Mucosa of rectum (tissue), 2 donors: ENCODE measurements around the gene ATG9B.
"Not testable (repeated sequence)": the region's sequence is repeated elsewhere in the genome, so short reads cannot be mapped to it uniquely, and the experiment has no call there.

Source experiments
- H3K27ac ChIP-seq, 2 donors: one replicate each; pipeline ENCODE4 v1.7.0; 2013; ENCODE audit warnings: inconsistent platforms in 2 of 2, low read depth in 2 of 2, low read length in 2 of 2
- H3K27me3 ChIP-seq, 2 donors: one replicate each; pipeline ENCODE4 v1.7.0; 2013; ENCODE audit warnings: low read length in 2 of 2; ENCODE audit not compliant: control insufficient read depth in 2 of 2, insufficient read depth in 2 of 2
- H3K36me3 ChIP-seq, 2 donors: one replicate each; pipeline ENCODE4 v1.7.0; 2013; ENCODE audit warnings: low read length in 2 of 2; ENCODE audit not compliant: control insufficient read depth in 2 of 2, insufficient read depth in 2 of 2
- H3K4me1 ChIP-seq, 2 donors: one replicate each; pipeline ENCODE4 v1.7.0; 2013; ENCODE audit warnings: low read length in 2 of 2, mild to moderate bottlenecking in 1 of 2; ENCODE audit not compliant: control insufficient read depth in 2 of 2, insufficient read depth in 2 of 2
- H3K4me3 ChIP-seq, 2 donors: one replicate each; pipeline ENCODE4 v1.7.0; 2013; ENCODE audit warnings: low read length in 2 of 2
- H3K9ac ChIP-seq, 2 donors: one replicate each; pipeline ENCODE4 v1.7.0; 2013; ENCODE audit warnings: low read length in 2 of 2, low read depth in 1 of 2, mild to moderate bottlenecking in 1 of 2
- H3K9me3 ChIP-seq, 2 donors: one replicate each; pipeline ENCODE4 v1.7.0; 2013; ENCODE audit warnings: low read length in 2 of 2; ENCODE audit not compliant: control insufficient read depth in 2 of 2
- donor health status: healthy.
- donor health status: Normal muscosa, but diverticular disease.

ATG9B gene

GRCh38 chr7:151046603-151047573 is 22.6 kb upstream of the ATG9B start:
- Histone ChIP-seq H3K27me3 (no peaks in the 10 kb centered on the region), H3K4me3 (no peak overlapping the region), H3K9ac (no peak overlapping the region), H3K27ac (no peak overlapping the region), H3K9me3 (no peaks in the 10 kb centered on the region), H3K36me3 (peaks cover 0 to 5% of the 10 kb centered on the region in 2 donors), H3K4me1 (no peaks in the 10 kb centered on the region)

- Histone ChIP-seq H3K36me3 (peaks cover 0 to 5% of the 10 kb centered on the region in 2 donors), H3K27me3 (no peaks in the 10 kb centered on the region), H3K9ac (no peak overlapping the region), H3K4me1 (no peaks in the 10 kb centered on the region), H3K4me3 (no peak overlapping the region), H3K27ac (no peak overlapping the region), H3K9me3 (no peaks in the 10 kb centered on the region)
Measured at GRCh38 chr7:151045967-151046366, 21.7 kb upstream of the ATG9B start.

- no peak overlapping the region for H3K27ac ChIP-seq
- no peaks in the 10 kb centered on the region for H3K9me3 ChIP-seq
- H3K9ac ChIP-seq, result no peak overlapping the region
- H3K36me3 ChIP-seq, result peaks cover 0 to 5% of the 10 kb centered on the region in 2 donors
- no peak overlapping the region for H3K4me3 ChIP-seq
- no peaks in the 10 kb centered on the region for H3K4me1 ChIP-seq
- H3K27me3 ChIP-seq, result no peaks in the 10 kb centered on the region
Measured at GRCh38 chr7:151045262-151045661, 21.0 kb upstream of the ATG9B start.

- H3K9ac ChIP-seq, result no peak overlapping the region
- no peaks in the 10 kb centered on the region for H3K27me3 ChIP-seq
- H3K27ac ChIP-seq, result no peak overlapping the region
- H3K4me3 ChIP-seq, result no peak overlapping the region
- H3K9me3 ChIP-seq, result no peaks in the 10 kb centered on the region
- H3K4me1 ChIP-seq, result no peaks in the 10 kb centered on the region
- peaks cover 0 to 5% of the 10 kb centered on the region in 2 donors for H3K36me3 ChIP-seq
Measured at GRCh38 chr7:151043959-151044358, 19.7 kb upstream of the ATG9B start.

- not testable (repeated sequence) for H3K9me3 ChIP-seq, H3K4me3 ChIP-seq, H3K4me1 ChIP-seq, H3K27me3 ChIP-seq, H3K36me3 ChIP-seq, H3K9ac ChIP-seq, H3K27ac ChIP-seq
Measured at GRCh38 chr7:151043449-151043848, 19.2 kb upstream of the ATG9B start.

GRCh38 chr7:151040616-151041375 is 16.5 kb upstream of the ATG9B start:
- Histone ChIP-seq H3K9ac (no peak overlapping the region), H3K36me3 (peaks cover 13 to 14% of the 10 kb centered on the region in 2 donors), H3K4me3 (no peak overlapping the region), H3K27ac (no peak overlapping the region), H3K27me3 (no peaks in the 10 kb centered on the region), H3K9me3 (no peaks in the 10 kb centered on the region), H3K4me1 (no peaks in the 10 kb centered on the region)

- no peaks in the 10 kb centered on the region for H3K27me3 ChIP-seq
- peaks cover 19 to 21% of the 10 kb centered on the region in 2 donors for H3K36me3 ChIP-seq
- no peaks in the 10 kb centered on the region for H3K9me3 ChIP-seq
- no peak overlapping the region for H3K4me3 ChIP-seq
- H3K4me1 ChIP-seq, result no peaks in the 10 kb centered on the region
- no peak overlapping the region for H3K27ac ChIP-seq
- no peak overlapping the region for H3K9ac ChIP-seq
Measured at GRCh38 chr7:151039850-151040548, 15.7 kb upstream of the ATG9B start.

GRCh38 chr7:151038951-151039849 is 14.9 kb upstream of the ATG9B start:
- Histone ChIP-seq H3K9ac (no peak overlapping the region), H3K36me3 (peaks cover 24 to 29% of the 10 kb centered on the region in 2 donors)

GRCh38 chr7:151035902-151036301 is 11.6 kb upstream of the ATG9B start:
- Histone ChIP-seq H3K4me3 (no peak overlapping the region), H3K36me3 (peaks cover 29 to 31% of the 10 kb centered on the region in 2 donors), H3K9ac (no peak overlapping the region), H3K27me3 (no peaks in the 10 kb centered on the region), H3K4me1 (no peaks in the 10 kb centered on the region), H3K9me3 (no peaks in the 10 kb centered on the region), H3K27ac (no peak overlapping the region)

More at GRCh38 chr7:151038951-151039849, 14.9 kb upstream of the ATG9B start:
- no peaks in the 10 kb centered on the region for H3K27me3 ChIP-seq
- no peak overlapping the region for H3K4me3 ChIP-seq
- no peaks in the 10 kb centered on the region for H3K9me3 ChIP-seq
- H3K27ac ChIP-seq, result no peak overlapping the region
- no peaks in the 10 kb centered on the region for H3K4me1 ChIP-seq
